Inferior parietal cortex (tissue), 1 donor: ENCODE data around the gene ZFP14.

Experiments used
- DNase-seq: peaks from one replicate; pipeline ENCODE4 v3.0.0-alpha.2; 2016; ENCODE audit errors: extremely low spot score

ZFP14 gene

DNA sequence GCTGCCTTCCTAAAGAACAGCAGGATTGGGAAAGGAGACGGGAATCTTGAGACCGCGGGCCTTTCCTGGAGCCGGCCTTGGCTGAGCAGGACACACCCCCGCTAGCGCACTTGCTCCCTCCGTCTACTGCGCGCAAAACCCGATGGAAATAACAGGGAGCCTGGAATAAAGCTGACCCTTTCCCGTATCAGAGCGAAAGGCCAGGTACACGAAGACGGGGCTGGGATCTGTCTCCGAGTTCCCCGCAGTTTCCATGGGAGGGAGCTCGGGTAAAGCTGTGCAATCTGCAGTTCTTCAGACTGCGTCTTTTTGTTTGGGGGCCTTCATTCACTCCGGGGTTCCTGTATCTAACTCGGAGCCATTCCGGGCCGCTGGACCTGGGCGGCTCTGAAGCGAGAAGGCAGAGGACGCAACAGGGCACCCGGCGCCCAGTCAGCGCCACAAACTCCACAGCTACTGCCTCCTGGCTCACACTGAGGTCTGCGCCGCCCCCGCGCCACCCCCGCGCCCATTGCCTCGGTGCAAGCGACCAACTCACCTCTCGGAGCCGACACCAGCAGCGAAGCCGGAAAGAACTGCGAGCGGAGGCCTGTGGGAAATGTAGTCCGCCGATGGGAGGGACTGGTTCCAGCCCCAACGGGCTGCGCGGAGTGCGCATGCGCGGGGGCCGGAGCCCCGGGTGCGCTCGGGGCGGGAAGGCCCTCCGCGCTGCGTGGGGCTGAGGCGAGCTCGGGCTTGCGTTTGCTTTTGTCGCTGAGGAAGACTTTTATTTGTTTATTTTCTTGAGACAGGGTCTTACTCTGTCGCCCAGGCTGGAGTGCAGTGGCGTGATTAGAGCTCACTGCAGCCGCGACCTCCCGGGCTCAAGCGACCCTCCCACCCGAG is at the start of gene ZFP14:
TSS of gene ZFP14 (minus strand) at position 577 of the 885 bp plus-strand sequence. CDS start 11,309 bp downstream, outside the sequence.
- peak; percentile 96 for DNase-seq

DNA sequence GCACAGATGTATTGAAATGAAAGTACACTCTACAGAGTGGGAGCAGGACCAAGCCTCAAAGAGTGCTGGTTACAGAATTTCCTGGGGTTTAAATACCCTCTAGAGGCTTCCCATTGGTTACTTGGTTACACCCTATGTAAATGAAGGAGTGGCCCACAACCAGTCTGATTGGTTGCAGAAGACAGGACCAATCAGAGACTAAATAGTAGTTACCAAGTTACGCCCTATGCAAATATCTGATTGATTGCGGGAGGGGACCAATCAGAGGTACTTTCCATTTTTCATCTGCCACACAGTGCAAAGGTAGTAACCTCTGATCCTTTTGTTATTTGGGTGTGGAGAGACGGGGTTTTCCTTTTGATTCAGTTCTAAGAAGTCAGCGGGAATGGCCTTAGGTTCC is 44.9 kb upstream of the ZFP14 start:
- no peak for DNase-seq

DNA sequence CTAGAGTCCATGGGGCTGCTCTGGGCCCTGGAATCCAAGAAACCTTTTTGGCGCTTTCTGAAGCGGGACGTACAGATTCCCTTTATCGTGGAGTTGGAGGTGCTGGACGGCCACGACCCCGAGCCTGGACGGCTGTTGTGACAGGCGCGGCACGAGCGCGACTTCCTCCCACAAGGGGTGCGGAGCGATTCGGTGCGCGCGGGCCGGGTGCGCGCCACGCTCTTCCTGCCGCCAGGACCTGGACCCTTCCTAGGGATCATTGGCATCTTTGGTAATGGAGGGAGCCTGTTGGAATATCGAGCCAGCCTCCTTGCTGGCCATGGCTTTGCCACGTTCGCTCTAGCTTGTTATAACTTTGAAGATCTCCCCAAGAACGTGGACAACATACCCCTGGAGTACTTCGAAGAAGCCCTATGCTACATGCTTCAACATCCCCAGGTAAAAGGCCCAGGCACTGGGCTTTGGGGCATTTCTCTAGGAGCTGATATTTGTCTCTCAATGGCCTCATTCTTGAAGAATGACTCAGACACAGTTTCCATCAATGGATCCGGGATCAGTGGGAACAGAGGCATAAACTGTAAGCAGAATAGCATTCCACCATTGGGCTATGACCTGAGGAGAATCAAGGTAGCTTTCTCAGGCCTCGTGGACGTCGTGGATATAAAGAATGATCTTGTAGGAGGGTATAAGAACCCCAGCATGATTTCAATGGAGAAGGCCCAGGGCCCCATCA is 42.9 kb upstream of the ZFP14 start:
- DNase-seq = no peak

DNA sequence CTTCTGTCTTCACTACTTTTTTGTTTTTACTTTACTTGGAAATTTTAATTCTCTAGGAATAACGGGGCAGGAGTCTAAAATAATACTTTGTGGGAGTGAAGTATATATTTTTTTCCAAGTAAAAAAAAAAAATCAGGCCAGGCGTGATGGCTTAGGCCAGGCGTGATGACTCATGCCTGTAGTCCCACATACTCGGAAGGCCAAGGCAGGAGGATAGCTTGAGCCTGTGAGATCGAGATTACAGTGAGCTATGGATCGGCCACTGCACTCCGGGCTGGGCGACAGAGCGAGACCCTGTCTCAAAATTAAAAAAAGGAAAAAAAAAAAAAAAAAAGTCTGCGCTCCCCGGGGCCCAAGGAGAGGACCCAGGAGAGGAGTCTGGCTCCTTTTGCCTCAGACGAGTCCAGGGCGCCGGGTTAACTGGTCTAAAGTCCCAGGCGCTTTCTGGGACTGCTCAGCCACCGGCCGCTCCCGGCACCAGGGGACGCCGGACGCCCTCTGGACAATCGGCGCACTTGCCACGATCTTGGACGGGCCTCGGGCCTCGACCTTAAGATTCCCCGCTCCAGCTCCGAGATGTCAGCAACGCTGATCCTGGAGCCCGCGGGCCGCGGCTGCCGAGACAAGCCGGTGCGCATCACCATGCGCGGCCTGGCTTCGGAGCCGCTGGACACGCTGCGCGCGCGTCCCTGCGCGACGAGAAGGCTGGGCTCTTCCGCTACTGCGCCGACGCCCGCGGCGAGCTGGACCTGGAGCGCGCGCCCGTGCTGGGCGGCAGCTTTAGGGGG is 42.2 kb upstream of the ZFP14 start:
- peak; percentile 33 for DNase-seq

DNA sequence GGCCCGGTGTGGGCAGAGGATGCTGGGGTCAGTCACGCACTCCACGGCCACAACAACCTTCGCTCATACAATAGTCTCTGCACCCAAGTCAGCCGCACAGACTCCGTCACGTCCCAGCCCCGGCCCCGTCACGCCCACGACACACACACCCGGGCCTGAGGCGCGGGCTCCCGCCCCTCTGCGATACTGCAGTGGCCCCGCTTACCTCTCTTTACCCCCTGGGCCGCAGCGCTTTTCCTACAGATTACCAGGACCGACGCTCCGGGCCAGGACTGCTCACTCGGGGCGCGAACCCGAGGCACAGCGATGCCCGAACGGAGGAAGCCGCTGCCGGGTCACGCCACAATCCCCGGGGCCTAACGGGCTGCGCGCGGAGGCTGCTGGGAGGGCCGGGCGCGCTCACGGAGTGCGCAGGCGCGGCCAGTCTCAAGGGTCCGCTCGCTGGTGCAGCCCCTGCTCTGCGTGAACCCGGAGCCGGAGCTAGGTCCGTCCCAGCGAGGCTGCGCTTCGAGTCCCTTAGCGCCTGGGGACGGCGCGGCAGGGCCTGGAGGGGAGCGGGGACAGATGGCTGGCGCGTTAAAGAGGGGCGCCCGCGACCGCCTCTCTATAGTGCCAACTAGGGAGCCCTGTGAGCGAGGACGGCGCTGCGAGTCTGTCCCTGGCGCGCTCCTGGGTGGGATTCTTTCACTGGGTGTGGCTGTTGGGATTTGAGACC is 39.4 kb upstream of the ZFP14 start, which contains the start of gene ZFP82:
TSS of gene ZFP82 (minus strand) at position 358 of the 715 bp plus-strand sequence. CDS start 8,855 bp downstream, outside the sequence.
- peak; percentile 85 for DNase-seq

DNA sequence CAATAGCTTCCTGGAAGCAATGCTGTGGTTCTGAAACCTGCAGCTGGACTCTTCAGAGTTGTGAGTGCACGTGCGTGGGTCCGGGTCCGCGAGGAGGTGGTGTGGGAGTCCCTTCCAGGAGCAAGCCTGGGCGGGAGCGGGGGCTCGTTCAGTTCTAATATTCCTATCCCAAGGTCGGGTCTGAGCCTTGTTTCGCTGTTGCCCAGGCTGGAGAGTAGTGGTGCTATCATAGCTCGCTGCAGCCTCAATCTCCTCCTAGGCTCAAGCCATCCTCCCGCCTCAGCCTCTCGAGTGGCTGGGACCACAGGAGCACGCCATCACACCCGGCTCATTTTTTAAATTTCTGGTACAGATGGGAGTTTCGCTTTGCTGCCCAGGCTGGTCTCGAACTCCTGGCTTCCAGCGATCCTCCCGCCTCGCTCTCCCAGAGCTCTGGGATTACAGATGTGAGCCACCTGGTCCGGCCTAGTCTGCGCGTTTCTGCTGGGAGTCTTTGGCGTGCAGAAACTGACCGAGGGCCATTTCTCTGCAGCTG is 38.8 kb upstream of the ZFP14 start:
- DNase-seq = no peak

DNA sequence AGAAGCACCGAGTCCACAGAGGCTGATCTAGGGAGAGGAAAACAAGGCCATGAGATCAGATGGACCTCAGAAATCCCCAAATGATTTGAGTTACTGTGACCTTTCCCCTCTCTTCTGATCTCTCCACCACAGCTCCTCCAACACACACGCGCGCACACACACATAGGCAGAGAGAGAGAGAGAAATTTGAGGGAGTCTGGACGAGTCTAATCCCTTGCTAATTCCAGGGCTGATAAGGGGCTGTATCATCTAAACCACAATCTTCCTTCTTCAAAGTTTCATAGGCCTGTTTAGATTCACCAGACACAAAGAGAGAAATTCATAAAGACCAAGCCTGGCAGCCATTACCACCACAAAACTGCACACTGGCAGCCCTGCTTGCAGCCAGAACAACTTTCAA is 30.8 kb upstream of the ZFP14 start:
- no peak for DNase-seq

DNA sequence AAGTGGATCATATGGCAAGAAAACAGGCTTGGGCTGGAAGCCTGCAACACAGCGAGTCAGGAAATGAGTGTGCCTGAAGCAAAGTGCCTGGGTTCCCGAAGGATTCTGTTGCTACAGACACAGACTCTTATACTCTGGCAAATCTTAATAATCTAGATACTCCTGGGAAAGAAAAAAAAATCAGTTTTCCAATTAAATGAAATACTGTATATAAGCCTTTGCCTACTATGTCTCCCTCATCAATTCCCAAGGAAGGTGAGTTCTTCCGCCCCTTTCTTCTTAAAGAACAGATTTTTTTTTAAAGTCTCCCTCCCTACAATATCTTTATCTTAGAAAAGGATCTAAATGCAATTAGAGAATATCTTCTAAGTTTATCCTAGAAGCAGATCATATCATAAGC is 29.1 kb upstream of the ZFP14 start:
- DNase-seq = no peak

DNA sequence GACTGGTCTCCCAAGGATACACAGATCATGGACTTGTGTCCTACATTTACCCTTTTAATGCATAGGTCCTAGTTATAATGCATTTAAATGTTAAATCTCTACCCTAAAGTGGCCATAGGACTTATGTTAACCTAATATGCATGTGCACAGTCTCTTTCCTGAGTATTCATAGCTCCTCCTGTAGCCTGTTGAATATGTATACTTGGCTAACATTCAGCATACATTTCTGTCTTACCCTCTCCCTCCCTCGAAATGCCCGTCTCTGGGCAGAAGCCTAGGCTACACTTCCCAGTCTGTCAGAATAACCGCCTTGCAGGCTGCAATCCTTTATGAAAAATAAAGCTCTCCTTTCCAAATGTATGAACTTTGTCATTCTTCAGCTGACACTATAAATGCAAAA is 25.5 kb upstream of the ZFP14 start:
- DNase-seq = no peak

DNA sequence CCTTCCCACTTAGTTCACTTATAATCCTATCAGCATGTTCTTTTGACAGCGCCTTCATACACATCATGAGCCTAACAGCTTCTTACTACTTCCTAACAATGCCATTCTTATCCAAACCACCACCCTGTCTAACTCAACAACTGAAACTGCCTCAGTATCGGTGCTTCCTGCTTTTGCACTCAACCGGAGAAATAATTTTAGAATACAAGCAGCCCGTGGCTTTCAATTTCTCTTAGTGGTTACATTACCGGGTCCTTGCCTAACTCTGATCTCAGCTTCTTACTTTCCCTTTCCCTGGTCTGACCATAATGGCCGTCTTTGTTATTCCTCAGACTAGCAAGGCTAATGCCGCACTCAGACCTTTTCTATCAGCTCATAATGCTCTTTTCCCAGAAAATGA is 22.5 kb upstream of the ZFP14 start:
- DNase-seq = no peak

DNA sequence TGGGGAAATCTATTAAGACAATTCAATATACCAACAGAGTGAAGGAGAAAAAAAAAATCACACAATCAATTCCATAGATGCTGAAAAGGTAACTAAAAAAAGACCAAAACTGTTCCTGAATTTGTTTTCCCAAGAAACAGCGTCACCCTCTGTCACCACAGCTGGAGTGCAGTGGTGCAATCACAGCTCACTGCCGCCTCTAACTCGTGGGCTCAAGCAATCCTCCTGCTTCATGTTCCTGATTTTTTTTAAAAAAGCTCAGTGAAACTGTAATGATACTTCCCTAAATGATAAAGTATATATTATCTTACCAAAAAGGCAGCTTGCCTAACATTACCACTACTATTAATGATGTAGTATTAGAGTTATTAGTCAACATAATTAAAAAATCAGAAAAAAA is 19.6 kb upstream of the ZFP14 start:
- no peak for DNase-seq

DNA sequence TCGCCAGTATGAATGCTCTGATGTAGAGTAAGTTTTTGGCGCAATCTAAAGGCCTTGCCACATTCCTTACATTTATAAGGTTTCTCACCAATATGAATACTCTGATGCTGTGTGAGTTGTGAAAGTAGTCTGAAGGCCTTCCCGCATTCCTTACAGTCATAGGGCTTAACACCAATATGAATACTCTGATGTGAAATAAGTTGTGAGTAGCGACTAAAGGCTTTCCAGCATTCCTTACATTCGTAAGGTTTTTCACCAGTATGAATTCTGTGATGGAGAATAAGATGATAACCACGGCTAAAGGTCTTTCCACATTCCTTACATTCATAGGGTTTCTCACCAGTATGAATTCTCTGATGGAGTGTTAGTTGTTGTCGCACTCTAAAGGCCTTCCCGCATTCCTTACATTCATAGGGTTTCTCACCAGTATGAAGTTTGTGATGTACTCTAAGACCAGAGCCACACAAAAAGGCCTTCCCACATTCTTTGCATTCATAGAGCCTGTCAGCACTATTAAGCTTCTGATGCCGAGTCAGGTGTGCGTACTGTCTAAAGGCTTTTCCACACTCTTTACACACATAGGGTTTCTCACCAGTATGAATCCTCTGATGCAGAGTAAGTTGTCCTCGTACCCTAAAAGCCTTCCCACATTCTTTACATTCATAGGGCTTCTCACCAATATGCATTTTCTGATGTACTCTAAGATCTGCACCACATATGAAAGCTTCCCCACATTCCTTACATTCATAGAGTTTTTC is 14.1 kb upstream of the ZFP14 start:
- DNase-seq = no peak

DNA sequence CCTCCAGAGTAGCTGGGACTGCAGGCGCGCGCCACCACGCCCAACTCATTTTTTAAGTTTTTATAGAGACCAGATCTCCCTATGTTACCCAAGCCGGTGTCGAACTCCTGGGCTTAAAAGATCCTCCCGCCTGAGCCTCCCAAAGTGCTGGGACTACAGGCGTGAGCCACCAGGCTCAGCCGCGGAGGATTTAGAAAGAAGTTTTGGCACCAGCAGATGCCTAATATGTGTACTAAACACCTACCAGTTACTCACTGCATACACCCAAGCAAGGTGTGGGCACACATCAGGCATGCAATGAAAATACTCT is 464 bp upstream of the ZFP14 start:
- no peak for DNase-seq

DNA sequence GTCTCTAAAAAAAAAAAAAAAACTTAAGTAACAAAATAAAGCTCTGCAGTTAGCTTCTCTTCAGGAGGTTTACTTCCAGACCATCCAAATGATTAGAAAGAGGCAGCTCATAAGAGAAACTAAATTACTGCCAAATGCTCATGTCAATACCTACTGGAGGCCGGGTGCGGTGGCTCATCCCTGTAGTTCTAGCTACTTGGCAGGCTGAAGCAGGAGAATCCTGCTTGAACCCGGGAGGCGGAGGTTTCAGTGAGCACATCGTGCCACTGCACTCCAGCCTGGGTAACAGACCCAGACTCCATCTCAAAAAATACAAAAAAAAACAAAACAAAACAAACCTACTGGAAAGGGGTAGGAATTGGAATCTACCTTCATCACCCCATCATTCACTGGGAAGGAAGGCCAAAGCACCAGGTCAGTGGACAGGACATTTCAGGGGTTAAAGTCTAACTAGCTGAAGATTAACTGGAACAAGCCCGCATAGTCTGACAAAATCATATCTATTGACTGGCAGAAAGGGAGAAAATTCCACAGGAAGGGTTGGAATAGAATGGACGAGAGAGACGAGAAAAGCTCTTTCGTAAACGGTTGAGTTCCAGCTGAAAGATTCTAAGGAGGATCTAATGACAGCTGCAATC is 1.3 kb downstream of the ZFP14 start:
- DNase-seq = no peak

DNA sequence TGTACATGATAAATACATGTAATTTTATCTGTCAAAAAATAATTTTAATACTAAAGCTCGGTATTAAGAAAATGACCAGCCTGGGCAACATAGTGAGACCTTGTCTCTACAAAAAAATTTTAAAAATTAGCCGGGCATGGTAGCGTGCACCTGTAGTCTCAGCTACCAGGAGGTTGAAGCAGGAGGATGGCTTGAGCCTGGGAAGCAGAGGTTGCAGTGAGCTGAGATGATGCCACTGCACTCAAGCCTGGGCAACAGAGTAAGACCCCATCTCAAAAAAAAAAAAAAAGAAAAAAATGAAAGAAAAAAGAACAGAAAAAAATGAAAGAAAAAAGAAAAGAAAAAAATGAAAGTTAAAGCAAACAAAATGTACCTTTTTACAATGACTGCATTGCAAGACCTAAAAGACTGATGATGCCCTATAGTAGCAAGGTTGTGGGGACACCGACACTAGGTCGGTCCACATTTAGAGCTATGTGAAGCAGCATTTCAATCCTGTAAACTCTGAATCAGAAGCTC is 5.3 kb downstream of the ZFP14 start:
- DNase-seq = no peak

DNA sequence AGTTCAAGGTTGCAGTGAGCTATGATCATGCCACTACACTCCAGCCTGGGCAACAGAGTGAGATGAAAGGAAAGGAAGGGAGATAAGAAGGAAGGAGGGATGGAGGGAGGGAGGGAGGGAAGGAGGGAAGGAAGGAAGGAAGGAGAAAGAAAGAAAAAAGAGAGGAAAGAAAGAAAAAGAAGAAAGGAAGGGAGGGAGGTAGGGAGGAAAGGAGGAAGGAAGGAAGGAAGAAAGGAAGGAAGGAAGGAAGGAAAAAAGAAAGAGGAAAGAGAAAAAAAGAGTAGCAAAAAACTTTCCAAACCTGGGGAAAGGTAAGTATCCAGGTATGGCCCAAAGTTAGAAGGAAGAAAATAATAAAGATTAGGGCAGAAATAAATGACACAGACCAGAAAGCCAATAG is 7.1 kb downstream of the ZFP14 start:
- DNase-seq = no peak

DNA sequence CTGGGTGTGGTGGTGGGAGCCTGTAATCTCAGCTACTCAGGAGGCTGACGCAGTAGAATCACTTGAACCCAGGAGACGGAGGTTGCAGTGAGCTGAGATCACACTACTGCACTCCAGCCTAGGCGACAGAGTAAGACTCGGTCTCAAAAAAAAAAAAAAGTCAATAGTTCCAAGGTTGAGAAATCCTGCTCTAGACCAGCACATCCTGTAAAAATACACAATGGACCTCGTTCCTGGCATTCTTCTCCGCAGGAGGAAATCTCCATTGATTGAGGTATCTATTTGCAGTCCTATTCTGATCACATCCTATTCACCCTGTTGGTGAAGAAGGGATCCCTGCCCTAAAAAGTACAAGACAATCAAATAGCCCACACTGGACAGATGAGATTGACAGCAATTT is 15.2 kb downstream of the ZFP14 start:
- DNase-seq = no peak

DNA sequence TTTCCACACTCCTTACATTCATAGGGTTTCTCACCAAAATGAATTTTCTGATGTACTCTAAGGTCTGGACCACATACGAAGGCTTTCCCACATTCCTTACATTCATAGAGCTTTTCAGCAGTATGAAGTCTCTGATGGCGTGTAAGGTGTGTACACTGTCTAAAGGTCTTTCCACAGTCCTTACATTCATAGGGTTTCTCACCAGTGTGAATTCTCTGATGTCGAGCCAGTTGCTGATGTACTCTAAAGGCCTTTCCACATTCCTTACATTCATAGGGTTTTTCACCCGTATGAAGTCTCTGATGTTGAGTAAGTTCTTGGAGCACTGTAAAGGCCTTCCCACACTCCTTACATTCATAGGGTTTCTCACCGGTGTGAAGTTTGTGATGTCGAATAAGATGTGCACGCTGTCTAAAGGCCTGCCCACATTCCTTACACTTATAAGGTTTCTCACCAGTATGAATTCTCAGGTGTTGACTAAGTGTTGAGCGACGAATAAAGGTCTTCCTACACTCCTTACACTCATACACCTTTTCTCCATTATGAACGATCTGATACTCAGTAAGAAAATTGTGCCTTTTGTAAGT is 38.1 kb downstream of the ZFP14 start:
- no peak for DNase-seq
